AG08396 (cell line): ENCODE data around the gene CACNA1B.
"Not testable (repeated sequence)": the region's sequence is repeated elsewhere in the genome, so short reads cannot be mapped to it uniquely, and the experiment has no call there.

Experiments
- DNase-seq: peaks from one replicate; pipeline ENCODE4 v3.0.0; 2012; ENCODE audit warnings: low spot score, mixed read lengths

Gene CACNA1B

DNA sequence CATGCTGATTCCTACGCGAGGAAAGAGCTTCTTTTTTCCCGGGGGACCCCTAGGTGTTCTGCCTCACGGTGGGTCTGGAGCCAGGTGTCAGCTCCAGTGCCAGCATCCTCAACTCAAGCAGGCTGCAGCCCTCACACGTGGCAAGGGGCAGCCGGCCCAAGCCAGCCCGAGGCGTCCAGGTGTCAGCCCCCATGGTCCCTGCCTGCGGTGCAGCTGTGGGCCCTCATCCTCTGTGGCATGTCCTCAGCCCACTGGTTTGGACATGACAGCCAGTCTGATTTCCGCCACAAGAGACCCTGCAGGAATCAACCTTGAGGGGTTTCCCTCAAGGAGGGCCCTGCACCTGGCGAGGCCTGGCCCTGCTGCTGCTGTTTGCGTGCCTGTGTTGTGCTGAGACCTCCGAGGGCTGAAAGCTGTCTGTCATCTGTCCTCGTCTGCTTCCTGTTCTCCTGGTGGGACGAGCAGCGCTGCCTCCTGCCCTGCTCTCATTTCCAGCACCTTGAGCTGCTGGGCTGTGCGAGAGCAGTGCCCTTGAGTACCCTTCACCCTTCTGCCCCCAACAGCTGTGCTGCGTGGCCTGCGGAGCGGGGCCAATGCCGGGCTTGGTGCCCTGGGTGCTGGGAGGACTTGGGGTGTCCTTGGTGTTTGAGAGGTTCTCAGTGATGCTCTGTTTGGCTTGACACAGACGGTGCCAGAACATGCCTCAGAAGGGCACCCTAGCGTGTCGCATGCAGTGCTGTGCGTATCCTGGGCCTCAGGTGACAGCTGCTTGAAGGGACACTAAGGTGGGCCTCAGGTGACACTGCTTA, 137.6 kb downstream of the CACNA1B start:
- no peak for DNase-seq

DNA sequence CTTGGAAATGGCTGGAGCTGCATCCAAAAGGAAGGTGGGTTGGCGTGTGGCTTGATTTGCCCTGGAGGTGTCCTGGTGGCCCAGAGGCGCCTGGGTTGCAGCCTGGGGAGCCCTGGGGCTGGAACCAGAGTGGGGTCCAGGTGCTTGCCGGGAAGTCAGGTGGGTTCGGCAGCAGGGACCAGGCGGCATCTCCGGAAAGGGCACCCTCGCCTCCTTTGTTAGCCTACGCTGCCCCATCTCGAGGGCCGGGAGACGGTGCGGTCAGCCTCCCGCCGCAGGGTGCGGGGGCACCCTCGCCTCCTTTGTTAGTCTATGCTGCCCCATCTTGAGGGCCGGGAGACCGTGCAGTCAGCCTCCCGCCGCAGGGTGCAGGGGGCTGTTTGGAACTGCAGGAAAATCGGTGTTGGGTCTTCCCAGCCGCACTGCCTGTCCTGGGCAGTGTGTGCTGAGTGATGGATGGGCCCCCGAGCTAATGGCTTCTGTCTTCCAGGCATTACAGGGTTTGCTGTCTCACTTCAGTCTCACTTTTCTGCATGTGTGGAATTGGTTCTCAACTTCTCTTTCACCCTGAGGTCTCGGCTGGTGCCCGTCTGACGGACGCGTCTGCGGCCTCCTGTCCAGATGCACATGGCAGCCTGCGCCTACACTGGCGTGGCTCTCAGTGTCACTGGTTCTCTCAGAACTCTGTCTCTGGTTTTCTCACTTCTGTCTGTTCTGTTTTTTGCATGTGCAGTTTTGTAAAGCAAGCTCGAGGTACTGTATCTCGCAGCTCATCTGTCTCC, 139.0 kb downstream of the CACNA1B start:
- DNase-seq, result no peak

DNA sequence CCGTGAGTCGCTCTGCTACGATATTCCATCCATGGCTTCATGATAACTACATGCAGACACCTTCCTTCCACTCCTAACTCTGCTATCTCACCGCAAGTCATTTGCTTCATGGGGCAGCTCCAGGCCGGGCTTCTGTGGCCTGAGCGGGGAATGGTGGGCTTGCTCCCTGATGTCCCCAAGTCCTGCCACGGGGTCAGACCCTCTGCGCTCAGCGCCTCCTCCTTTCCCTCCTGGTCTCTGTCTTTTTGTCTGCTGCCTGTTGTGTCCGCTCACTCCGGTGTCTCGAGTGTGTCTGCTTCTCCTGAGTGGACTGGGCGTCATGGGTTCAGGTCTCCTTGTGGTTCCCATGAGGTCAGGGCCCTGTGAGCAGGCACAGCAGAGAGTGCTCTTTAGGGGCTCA, 139.6 kb downstream of the CACNA1B start:
- DNase-seq, result no peak

DNA sequence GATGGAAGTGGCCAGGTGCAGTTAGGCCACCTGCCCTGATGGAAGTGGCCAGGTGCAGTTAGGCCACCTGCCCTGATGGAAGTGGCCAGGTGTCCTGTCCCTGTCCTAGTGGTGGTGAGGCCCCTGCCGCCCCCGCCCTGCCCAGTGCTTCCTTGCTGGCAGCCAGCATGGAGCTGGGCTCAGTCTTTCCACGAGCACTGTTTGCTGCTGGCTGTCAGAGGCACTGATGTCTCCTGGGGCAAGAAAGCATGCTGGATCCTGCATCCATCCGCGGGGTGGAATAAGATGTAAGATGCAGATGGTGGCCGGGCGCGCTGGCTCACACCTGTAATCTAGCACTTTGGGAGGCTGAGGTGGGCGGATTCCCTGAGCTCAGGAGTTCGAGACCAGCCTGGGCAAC, 141.9 kb downstream of the CACNA1B start:
- not testable (repeated sequence) for DNase-seq

DNA sequence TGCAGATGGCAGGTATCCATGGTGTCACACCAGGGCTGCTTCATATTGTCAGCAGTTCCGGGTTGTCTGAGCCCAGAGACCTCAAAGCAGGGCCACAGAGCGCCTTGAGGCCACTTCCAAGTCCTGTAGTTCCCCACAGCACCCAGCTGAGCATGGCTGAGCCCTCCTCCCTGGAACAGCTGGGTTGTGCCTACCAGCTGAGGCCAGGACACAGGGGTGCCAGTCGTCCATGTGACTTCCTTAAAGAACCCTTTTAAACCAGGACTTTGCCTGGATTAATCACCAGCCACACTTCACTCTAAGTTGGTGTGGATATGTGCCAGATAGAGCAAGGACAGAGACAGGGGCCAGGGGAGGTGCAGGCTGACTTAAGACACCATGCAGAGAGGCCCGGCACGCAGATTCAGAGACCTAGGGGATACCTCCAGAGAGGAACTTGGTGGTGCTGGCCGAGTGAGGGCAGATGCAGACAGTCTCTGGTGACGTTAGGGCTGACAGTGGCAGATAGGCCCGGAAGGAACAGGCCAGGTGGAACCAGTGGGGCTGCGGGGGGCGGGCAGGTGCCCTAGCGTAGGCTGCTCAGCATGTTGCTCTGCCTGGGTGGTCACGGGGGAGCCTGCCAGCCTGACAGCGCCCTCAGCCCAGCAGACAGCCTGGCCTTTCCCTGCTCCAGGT, 142.7 kb downstream of the CACNA1B start:
- no peak for DNase-seq

DNA sequence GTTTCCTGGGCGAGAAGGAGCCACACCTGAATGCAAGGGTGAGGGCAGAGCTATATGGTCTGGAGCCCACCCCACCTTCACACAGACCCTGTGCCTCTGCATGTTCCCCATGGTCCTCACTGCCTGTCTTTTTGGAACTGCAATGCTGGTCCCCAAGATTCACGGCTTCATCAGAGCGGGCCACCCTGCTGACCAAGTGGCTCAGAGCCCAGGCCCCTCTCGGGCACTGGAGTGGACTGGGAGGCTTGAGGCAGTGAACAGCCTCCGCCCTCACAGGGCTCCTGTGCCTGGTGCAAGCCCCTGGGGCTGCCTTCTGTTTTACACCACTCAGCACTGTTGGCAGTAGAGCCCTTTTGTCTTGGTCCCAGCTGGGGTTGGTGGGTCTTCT, 143.2 kb downstream of the CACNA1B start:
- no peak for DNase-seq

DNA sequence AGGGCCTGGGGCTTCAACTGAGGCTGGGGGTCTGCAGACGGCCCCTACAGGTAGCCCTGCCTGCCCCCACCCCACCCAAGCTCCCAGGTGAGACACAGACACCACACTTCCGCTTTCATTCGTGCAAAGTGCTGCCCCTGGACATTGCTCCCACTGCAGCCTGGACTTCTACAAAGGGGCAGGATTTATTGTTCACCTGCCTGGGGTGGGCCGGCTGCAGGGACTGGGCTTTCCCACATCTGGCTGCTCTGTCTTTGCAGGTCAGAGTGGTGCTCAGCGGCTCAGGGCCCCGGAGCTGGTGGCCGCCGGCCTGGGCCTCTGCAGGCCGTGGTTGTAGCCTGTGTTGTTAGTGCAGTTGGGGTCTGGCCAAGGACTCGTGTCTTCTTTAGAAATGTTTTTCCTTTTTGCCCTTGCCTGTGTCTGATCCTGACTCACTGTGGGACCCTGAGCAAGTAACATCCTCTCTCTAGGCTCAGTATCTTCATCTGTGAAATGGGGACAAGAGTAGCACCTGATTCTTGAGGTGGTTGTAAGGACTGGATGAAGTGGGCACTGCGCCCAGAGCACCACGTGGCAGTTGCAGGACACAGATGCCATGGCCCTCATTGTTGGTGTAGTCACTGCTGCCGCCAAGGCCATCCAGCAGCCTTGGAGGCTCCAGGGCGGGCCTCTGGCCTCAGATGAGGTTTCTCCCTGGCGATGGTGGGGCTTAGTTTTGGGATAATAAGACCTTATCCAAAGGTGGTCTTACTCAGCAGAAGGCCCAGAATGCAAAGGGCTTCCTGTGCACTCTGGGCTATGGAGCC, 143.9 kb downstream of the CACNA1B start:
- no peak for DNase-seq

DNA sequence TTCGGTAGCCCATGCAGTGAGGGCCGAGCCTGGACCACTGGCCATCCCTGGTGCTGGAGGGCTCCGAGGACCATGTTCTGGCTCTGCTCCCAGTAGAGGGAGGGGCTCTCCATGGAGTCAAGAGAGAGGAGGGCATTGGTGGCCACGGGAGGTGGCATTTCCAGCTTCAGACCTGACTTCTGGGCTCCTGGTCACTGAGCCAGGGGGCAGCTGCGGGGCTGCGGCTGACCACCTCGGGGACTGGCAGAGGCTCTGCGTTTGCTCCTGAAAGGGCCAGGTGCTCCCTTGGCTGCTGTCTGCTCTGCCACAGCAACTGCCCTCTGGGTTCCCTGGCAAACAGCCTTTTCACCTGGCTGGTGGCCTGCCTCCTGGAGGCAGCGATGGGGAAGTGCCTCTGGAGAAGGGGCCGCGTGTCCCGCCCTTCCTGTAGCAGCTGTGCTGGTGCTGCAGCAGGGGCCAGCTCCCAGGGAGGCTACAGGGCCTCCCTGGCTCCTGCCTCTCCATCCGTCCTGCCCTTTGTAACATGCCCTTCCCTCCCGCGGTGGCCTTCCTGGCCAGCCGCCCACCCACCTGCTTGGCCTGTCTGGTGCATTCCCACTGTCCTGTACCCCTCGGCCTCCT, 144.6 kb downstream of the CACNA1B start:
- DNase-seq, result no peak

DNA sequence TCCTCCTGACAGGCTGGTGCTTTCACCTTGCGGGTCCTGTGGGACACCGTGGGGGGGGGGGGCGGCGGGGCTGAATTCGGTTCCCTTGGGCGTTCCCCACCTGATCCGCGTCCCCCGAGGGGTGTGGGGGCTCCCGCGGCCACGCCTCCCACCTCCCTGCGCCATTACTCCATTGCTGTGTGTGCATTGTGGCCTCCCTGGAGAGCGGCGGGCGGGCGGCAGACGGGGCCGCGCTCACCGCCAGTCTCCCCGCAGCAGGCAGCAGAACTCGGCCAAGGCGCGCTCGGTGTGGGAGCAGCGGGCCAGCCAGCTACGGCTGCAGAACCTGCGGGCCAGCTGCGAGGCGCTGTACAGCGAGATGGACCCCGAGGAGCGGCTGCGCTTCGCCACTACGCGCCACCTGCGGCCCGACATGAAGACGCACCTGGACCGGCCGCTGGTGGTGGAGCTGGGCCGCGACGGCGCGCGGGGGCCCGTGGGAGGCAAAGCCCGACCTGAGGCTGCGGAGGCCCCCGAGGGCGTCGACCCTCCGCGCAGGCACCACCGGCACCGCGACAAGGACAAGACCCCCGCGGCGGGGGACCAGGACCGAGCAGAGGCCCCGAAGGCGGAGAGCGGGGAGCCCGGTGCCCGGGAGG, 145.3 kb downstream of the CACNA1B start:
- DNase-seq, result no peak

DNA sequence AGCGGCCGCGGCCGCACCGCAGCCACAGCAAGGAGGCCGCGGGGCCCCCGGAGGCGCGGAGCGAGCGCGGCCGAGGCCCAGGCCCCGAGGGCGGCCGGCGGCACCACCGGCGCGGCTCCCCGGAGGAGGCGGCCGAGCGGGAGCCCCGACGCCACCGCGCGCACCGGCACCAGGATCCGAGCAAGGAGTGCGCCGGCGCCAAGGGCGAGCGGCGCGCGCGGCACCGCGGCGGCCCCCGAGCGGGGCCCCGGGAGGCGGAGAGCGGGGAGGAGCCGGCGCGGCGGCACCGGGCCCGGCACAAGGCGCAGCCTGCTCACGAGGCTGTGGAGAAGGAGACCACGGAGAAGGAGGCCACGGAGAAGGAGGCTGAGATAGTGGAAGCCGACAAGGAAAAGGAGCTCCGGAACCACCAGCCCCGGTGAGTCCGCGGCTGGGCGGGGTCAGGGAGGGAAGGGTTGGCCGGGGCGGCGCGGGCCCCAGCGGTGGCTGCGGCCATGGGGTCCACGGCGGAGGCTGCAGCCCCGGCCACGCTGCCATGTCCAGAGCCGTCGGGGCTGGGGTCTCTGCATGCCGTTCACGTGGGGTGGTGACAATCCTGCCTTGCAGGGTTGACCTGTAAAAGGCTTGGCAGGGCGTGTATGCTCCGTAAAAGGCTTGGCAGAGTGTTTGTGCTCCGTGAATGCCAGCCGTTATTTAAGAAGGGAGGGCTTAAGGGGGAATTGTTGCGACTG, 146.0 kb downstream of the CACNA1B start:
- no peak for DNase-seq

DNA sequence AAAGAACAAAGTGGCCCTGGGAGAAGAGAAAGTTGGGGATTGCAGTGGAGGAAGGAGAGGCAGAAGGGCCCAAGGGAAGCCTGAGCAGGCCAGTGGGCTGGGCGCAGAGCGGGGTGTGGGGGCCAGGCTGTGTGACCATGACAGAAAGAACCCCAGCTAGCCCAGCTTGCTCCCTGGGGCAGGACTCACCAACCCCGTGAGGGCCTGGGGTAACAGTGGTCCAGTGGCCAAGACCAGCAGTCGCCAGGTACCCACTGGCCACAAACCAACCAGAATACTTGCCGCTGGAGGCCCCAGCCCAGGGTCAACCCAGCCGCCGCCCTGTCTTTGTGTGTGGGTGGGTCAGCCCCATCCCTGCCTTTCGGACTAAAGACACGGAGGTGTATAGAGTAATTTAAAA, 146.5 kb downstream of the CACNA1B start:
- no peak for DNase-seq

DNA sequence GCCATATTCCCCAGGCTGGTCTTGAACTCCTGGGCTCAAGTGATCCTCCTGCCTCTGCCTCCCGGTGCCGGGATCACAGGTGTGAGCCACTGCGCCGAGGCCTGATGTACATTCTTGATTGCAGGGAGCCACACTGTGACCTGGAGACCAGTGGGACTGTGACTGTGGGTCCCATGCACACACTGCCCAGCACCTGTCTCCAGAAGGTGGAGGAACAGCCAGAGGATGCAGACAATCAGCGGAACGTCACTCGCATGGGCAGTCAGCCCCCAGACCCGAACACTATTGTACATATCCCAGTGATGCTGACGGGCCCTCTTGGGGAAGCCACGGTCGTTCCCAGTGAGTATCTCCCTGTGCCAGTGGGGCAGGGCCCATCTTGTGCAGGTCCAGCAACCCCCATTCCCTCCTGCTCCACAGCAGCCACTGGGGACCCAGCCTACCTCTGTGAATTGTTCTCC, 147.3 kb downstream of the CACNA1B start:
- DNase-seq, result no peak

DNA sequence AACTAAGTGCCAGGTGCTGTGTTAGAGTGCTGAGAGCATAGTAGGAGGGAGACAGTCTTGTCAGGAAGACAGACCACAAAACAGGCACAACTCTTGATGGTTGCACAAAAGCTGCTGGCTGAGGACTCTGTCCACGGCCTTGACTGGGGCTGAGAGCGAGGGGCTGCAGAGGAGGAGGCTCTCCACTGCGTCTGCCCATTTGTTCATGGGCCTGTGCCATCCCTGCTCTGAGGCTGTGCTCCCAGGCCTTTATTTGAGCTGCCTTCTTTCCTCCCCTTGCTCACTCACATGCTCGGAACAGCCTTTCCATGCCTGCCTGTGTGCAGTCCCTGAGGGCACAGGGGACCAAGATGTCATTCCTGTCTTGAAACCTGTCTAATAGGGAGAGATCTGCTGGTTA, 147.8 kb downstream of the CACNA1B start:
- no peak for DNase-seq

DNA sequence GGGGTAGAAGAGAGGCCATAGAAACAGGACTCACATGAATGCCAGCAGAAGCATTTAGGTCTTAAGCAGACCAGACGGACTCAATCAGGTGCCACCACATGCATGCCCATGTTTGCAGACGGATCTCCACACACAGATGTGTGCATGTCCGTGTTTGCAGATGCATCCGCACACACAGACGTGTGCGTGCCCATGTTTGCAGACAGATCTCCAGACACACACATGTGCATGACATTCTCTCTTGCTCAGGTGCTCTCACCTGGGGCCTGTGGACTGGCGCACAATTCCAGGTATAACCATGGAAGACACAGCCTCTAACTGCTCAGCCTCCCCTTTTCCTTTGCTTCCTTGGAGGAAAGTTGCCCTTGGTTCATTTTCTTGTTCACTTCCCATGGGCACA, 148.3 kb downstream of the CACNA1B start:
- no peak for DNase-seq

DNA sequence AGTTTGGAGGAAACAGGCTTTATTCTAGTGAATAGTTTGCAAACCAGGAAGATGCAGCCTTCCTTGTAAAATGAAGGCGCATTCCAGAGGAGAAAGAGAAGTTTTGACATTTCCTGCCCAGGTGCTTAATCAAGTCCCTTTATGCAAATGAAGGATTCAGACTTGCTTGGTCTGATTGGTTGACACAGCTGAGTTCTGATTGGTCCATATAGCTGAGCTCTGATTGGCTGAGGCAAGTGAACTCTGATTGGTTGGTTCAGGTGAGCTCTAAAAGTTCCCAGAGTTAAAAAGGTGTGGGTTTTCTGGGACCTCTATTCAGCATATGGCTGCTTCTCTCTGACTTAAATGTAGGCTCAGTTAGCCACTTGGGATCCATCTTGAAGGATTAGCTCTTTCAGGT, 151.0 kb downstream of the CACNA1B start:
- no peak for DNase-seq

DNA sequence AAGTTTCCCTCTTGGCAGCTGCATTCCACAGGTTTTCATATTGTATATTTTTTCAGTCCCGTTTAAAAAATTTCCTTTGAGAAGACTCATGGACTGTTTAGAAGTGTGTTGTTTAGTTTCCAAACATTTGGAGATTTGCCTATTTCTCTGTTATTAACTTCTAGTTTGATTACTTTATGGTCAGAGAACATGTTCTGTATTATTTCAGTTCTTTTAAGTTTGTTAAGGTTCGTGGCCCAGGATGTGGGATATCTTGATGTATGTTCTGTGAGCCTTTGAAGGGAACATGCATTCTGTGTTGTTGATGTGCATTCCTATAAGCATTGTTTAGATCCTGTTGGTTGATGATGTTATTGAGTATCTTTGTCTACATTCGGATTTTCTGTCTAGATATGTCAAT, 153.6 kb downstream of the CACNA1B start:
- no peak for DNase-seq

DNA sequence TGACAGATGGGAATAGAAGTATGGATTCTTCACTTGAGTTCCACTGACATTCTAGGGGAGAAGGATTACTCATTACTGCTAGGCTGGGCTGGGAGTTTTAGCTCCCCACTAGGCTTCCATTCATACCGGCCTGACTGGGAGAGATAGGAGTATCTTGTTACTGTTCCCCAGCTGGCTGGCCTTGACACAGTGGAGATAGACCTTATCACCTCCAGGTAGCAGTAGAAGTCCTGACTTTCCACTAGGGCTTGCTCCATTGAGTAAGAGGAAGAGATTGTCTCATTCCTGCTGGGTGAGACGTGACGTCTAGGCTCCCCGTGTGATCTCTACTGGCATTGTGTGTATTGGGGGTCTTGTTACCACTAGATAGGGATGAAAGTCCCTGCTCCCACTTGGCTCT, 156.4 kb downstream of the CACNA1B start:
- no peak for DNase-seq

DNA sequence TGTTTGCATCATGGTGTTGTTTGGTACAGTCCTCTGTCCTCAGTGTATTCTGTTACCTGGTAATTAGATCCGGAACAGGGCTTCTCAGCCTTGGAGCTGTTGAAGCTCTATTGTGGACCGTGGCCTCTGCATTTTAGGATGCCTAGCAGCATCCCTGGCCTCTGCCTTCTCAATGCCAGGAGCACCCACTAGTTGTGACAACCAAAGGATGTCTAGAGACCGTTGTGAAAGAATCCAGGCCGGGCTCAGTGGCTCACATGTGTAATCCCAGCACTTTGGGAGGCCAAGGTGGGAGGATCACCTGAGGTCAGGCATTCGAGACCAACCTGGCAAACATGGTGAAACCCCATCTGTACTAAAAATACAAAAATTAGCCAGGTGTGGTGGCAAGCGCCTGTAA, 159.6 kb downstream of the CACNA1B start:
- no peak for DNase-seq

DNA sequence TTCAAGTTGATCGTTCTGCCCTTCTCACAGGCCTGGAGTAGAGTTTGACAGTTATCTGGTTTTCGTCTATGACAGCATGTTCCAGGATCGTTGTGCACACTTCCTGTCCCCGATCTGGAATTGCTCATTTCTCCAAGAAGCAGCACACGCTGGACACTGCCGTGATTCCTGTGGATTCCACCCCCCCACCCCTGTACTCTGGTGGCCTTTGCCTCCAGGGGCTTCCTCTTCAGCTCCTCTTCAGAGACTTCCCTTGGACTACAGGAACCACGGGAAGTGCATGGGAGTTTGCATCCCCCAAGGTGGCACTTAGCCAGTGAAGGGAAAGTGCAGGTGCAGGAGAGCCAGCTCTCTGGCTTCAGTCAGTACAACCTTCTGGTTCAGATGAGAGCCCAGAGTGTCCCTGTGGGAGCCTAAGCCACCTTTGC, 160.7 kb downstream of the CACNA1B start:
- DNase-seq, result no peak
